WTC11 (cell line): ENCODE data around the gene NCOA1.

Experiments
- CREB1 ChIP-seq: sonication (generic); formaldehyde crosslinking; IDR thresholded peaks from 2 replicates; pipeline ENCODE4 v1.8.0; 2023; ENCODE audit warnings: mild to moderate bottlenecking, missing genetic modification reagents
- CTCF ChIP-seq: fragments of 200-600 bp; IDR thresholded peaks from 2 replicates; pipeline ENCODE4 v1.8.0; 2022; ENCODE audit warnings: antibody characterized with exemption
- FOXP4 ChIP-seq: sonication (generic); formaldehyde crosslinking; IDR thresholded peaks from 2 replicates; pipeline ENCODE4 v1.8.0; 2022; ENCODE audit warnings: mild to moderate bottlenecking, missing genetic modification reagents
- MAX ChIP-seq: sonication (generic); formaldehyde crosslinking; IDR thresholded peaks from 2 replicates; pipeline ENCODE4 v1.8.0; 2022; ENCODE audit warnings: mild to moderate bottlenecking, missing genetic modification reagents

GRCh38 chr2:24512831-24513230 lies 21.8 kb downstream of the NCOA1 start:
- TF ChIP-seq CREB1 (CRISPR knock-in tag): no peak
- no peak for TF ChIP-seq MAX (CRISPR knock-in tag)
- TF ChIP-seq CTCF: no peak
- TF ChIP-seq FOXP4 (CRISPR knock-in tag): no peak
